Mesendoderm (in vitro differentiated cells): ENCODE measurements around the gene SCUBE1.

Experiments
- DNase-seq: peaks from one replicate; pipeline ENCODE4 v3.0.0; 2013
- H2AK5ac ChIP-seq: 2 replicates; pipeline ENCODE4 v1.6.1; 2013; ENCODE audit warnings: low read length, inconsistent platforms
- H2BK120ac ChIP-seq: 2 replicates; pipeline ENCODE4 v1.6.1; 2013; ENCODE audit warnings: low read depth, mild to moderate bottlenecking, low read length, moderate library complexity, mixed read lengths
- H2BK15ac ChIP-seq: replicated peaks from 2 replicates; pipeline ENCODE4 v1.6.1; 2013; ENCODE audit warnings: low read depth, mild to moderate bottlenecking, moderate library complexity
- H2BK5ac ChIP-seq: 2 replicates; pipeline ENCODE4 v1.6.1; 2013; ENCODE audit warnings: low read length, inconsistent platforms
- H3K18ac ChIP-seq: 2 replicates; pipeline ENCODE4 v1.6.1; 2013; ENCODE audit warnings: mild to moderate bottlenecking, low read length, mixed read lengths
- H3K23ac ChIP-seq: one replicate; pipeline ENCODE4 v1.6.1; 2013; ENCODE audit warnings: low read length
- H3K27ac ChIP-seq: 2 replicates; pipeline ENCODE4 v1.5.1; 2013; ENCODE audit warnings: low read depth, mild to moderate bottlenecking, inconsistent platforms, low read length, moderate library complexity
- H3K27me3 ChIP-seq: 2 replicates; pipeline ENCODE4 v1.6.1; 2013; ENCODE audit warnings: low read length, control low read depth, mild to moderate bottlenecking, inconsistent platforms; ENCODE audit not compliant: insufficient read depth, poor library complexity
- H3K36me3 ChIP-seq: 2 replicates; pipeline ENCODE4 v1.6.1; 2013; ENCODE audit warnings: low read length, inconsistent platforms; ENCODE audit not compliant: control insufficient read depth, insufficient read depth
- H3K4ac ChIP-seq: one replicate; pipeline ENCODE4 v1.6.1; 2013; ENCODE audit warnings: low read depth, mild to moderate bottlenecking, low read length, moderate library complexity
- H3K4me1 ChIP-seq: 2 replicates; pipeline ENCODE4 v1.6.1; 2013; ENCODE audit warnings: low read depth, low read length, inconsistent platforms; ENCODE audit not compliant: control insufficient read depth
- H3K4me2 ChIP-seq: 2 replicates; pipeline ENCODE4 v1.6.1; 2013; ENCODE audit warnings: low read length
- H3K4me3 ChIP-seq: 2 replicates; pipeline ENCODE4 v1.5.1; 2013; ENCODE audit warnings: mild to moderate bottlenecking, low read length
- H3K56ac ChIP-seq: one replicate; pipeline ENCODE4 v1.6.1; 2013; ENCODE audit warnings: low read length
- H3K79me1 ChIP-seq: 2 replicates; pipeline ENCODE4 v1.6.1; 2013; ENCODE audit warnings: low read length, inconsistent platforms
- H3K79me2 ChIP-seq: 2 replicates; pipeline ENCODE4 v1.6.1; 2013; ENCODE audit warnings: mild to moderate bottlenecking, low read length; ENCODE audit not compliant: control insufficient read depth, insufficient read depth
- H3K9ac ChIP-seq: 2 replicates; pipeline ENCODE4 v1.6.1; 2013; ENCODE audit warnings: low read length, inconsistent platforms
- H4K5ac ChIP-seq: one replicate; pipeline ENCODE4 v1.6.1; 2013; ENCODE audit warnings: low read length
- H4K8ac ChIP-seq: one replicate; pipeline ENCODE4 v1.6.1; 2013; ENCODE audit warnings: low read depth, mild to moderate bottlenecking, control low read depth, low read length, moderate library complexity
- WGBS: extraction: QIAGEN DNeasy Blood & Tissue Kit; methylation state at CpG from one replicate; pipeline ENCODE4 v1.1.7; 2013; ENCODE audit warnings: low lambda C conversion rate, missing lambda C conversion rate; ENCODE audit not compliant: insufficient coverage; ENCODE audit errors: extremely low coverage; 5-methylcytosine and 5-hydroxymethylcytosine counted together

SCUBE1 gene

DNA sequence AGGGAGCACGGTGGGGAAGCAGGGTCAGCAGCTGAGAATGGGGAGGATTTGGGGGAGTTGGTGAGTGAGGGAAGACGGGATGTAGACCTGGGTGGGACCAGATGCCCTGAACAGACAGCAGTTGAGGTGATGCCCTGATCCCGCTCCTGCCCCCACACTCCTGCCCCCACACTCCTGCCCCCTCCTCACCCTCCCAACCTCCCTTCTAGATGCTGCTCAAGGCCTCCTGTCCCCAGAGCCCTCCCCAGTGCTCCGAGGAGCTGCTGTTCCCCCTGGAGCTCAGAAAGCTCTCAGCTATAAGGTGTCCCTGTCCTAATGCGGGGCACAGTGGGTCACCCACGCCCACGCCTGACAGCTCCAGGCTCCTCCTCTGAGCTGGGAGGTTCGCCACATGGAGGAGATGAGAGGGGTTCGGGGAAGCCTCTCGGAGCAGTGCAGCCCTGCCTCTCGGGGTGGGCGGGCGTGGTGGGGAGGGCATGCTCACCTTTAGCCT lies 131.2 kb downstream of the SCUBE1 start:
- no CpG with 5 or more reads among the region's 13 CpGs for WGBS
- Histone ChIP-seq H2BK15ac (no peak overlapping the region), H2AK5ac (no peak overlapping the region)

GRCh38 chr22:43210631-43211515 lies 132.3 kb downstream of the SCUBE1 start:
- H2BK5ac ChIP-seq = no peak overlapping the region
- H3K9ac ChIP-seq = no peak overlapping the region
- no peak overlapping the region for H3K4ac ChIP-seq
- no peaks in the 10 kb centered on the region for H3K4me1 ChIP-seq
- H2AK5ac ChIP-seq = no peak overlapping the region
- H3K23ac ChIP-seq = no peak overlapping the region
- no peak overlapping the region for H3K27ac ChIP-seq
- H3K79me1 ChIP-seq = no peaks in the 10 kb centered on the region
- no CpG with 5 or more reads among the region's 34 CpGs for WGBS
- H4K8ac ChIP-seq = no peak overlapping the region
- no peak overlapping the region for H2BK15ac ChIP-seq
- no peak for DNase-seq
- no peak overlapping the region for H3K4me2 ChIP-seq
- no peaks in the 10 kb centered on the region for H3K36me3 ChIP-seq
- no peak overlapping the region for H3K18ac ChIP-seq
- H3K79me2 ChIP-seq = no peaks in the 10 kb centered on the region
- H3K56ac ChIP-seq = no peak overlapping the region
- H4K5ac ChIP-seq = no peak overlapping the region
- H3K4me3 ChIP-seq = no peak overlapping the region
- H3K27me3 ChIP-seq = no peaks in the 10 kb centered on the region
- H2BK120ac ChIP-seq = no peak overlapping the region

More for the DNA sequence above, 131.2 kb downstream of the SCUBE1 start:
- no peak overlapping the region for H3K4me3 ChIP-seq
- no peak overlapping the region for H3K4me2 ChIP-seq
- H2BK5ac ChIP-seq = no peak overlapping the region
- no peak overlapping the region for H4K5ac ChIP-seq
- no peak overlapping the region for H3K56ac ChIP-seq
- no peak overlapping the region for H3K27ac ChIP-seq
- H3K9ac ChIP-seq = no peak overlapping the region
- H2BK120ac ChIP-seq = no peak overlapping the region
- H3K79me2 ChIP-seq = no peaks in the 10 kb centered on the region
- no peaks in the 10 kb centered on the region for H3K79me1 ChIP-seq
- H3K4me1 ChIP-seq = no peaks in the 10 kb centered on the region
- H3K23ac ChIP-seq = no peak overlapping the region
- no peak overlapping the region for H4K8ac ChIP-seq
- H3K4ac ChIP-seq = no peak overlapping the region
- no peak for DNase-seq
- H3K36me3 ChIP-seq = no peaks in the 10 kb centered on the region
- no peak overlapping the region for H3K18ac ChIP-seq
- no peaks in the 10 kb centered on the region for H3K27me3 ChIP-seq

DNA sequence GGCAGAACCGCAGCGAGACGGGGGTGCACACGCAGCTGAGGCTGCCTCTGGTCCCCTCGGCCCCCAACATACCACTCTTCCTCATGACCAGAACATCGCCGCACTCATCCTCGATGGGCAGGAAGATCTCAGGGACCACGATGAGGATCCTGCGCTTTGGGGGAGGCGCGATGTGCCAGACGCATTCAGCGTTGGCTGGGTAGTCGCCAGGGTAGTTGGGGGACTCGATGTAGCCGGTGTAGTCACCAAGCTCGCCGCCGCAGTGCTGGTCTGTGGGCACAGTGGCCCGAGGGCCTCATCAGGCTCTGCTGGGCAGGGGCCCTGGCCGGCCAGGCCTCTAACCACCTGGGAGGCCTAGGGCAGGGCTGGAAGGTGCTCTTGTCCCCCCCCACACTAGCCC lies 133.2 kb downstream of the SCUBE1 start:
- Histone ChIP-seq H3K27ac (no peak overlapping the region), H3K79me2 (no peaks in the 10 kb centered on the region), H3K36me3 (no peaks in the 10 kb centered on the region), H3K18ac (no peak overlapping the region), H4K8ac (no peak overlapping the region), H3K4ac (no peak overlapping the region), H2BK15ac (no peak overlapping the region), H3K9ac (no peak overlapping the region), H3K4me2 (no peak overlapping the region), H2AK5ac (no peak overlapping the region), H3K4me3 (no peak overlapping the region), H3K56ac (no peak overlapping the region), H3K4me1 (no peaks in the 10 kb centered on the region), H3K23ac (no peak overlapping the region), H2BK5ac (no peak overlapping the region), H3K79me1 (no peaks in the 10 kb centered on the region), H3K27me3 (no peaks in the 10 kb centered on the region), H2BK120ac (no peak overlapping the region), H4K5ac (no peak overlapping the region)
- no CpG with 5 or more reads among the region's 22 CpGs for WGBS
- DNase-seq = no peak

- H3K4ac ChIP-seq = no peak overlapping the region
- no peak overlapping the region for H3K23ac ChIP-seq
- no peak overlapping the region for H3K4me3 ChIP-seq
- H4K8ac ChIP-seq = no peak overlapping the region
- H2BK120ac ChIP-seq = no peak overlapping the region
- H3K79me1 ChIP-seq = no peaks in the 10 kb centered on the region
- H2BK5ac ChIP-seq = no peak overlapping the region
- no peak overlapping the region for H4K5ac ChIP-seq
- H3K27ac ChIP-seq = no peak overlapping the region
- no peak for DNase-seq
- WGBS = no CpG with 5 or more reads among the region's 15 CpGs
- H3K9ac ChIP-seq = no peak overlapping the region
- no peak overlapping the region for H2AK5ac ChIP-seq
- no peak overlapping the region for H3K56ac ChIP-seq
- no peaks in the 10 kb centered on the region for H3K36me3 ChIP-seq
- no peaks in the 10 kb centered on the region for H3K4me1 ChIP-seq
- H3K27me3 ChIP-seq = no peaks in the 10 kb centered on the region
- H2BK15ac ChIP-seq = no peak overlapping the region
- no peak overlapping the region for H3K18ac ChIP-seq
- H3K79me2 ChIP-seq = no peaks in the 10 kb centered on the region
- no peak overlapping the region for H3K4me2 ChIP-seq
These were observed 133.7 kb downstream of the SCUBE1 start for GRCh38 chr22:43209523-43209890.

- H3K79me1 ChIP-seq = no peaks in the 10 kb centered on the region
- WGBS = no CpG with 5 or more reads among the region's 26 CpGs
These were observed 134.3 kb downstream of the SCUBE1 start for GRCh38 chr22:43208703-43209522.

More at GRCh38 chr22:43208703-43209522, 134.3 kb downstream of the SCUBE1 start:
- no peak overlapping the region for H3K56ac ChIP-seq
- no peak for DNase-seq
- no peak overlapping the region for H4K5ac ChIP-seq
- no peak overlapping the region for H3K27ac ChIP-seq
- no peaks in the 10 kb centered on the region for H3K36me3 ChIP-seq
- H2BK15ac ChIP-seq = no peak overlapping the region
- H2AK5ac ChIP-seq = no peak overlapping the region
- no peak overlapping the region for H2BK120ac ChIP-seq
- no peak overlapping the region for H2BK5ac ChIP-seq
- no peaks in the 10 kb centered on the region for H3K79me2 ChIP-seq
- H3K18ac ChIP-seq = no peak overlapping the region
- H3K4me3 ChIP-seq = no peak overlapping the region
- no peak overlapping the region for H3K4me2 ChIP-seq
- H3K4me1 ChIP-seq = no peaks in the 10 kb centered on the region
- no peak overlapping the region for H3K23ac ChIP-seq
- no peak overlapping the region for H4K8ac ChIP-seq
- H3K4ac ChIP-seq = no peak overlapping the region
- no peak overlapping the region for H3K9ac ChIP-seq
- no peaks in the 10 kb centered on the region for H3K27me3 ChIP-seq
